ENCODE results near the gene GUK1.

The GUK1 gene

GRCh38 chr1:228104526-228105269 is 35.4 kb upstream of the GUK1 start:
- DNase-seq, result no peak

DNA sequence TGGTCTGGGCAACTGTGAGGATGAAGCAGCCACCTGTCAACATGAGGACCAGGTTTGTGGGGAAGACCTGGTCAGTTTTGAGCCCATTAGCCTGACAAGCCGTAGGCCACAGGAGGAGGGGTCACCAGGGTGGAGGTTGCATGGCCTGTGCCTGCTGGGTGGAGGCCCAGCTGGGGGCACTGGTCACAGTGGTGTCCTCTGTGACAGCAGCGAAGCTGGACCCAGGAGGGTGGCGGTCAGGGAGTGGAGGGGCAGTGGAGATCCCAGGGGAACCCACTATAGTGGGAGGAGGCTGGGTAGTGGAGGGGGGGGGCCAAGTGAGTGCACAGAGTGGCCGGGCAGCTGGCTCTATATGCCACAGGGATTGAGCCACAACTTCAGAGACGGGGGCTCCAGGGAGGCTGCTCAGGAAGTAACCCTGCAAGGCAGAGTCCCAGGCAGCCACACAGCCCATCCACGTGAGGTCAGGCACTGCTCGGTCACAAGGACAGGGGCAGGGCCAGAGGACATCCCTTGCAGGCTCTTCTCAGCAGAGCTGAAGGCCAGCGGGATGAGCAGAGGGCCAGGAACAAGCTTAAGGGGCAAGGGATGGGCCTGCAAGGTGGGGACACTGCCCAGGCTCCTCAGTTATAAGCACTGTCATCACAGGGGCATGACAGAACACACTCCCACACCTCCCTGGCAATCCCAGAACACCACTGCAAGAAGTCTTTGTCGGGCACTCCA is 34.6 kb upstream of the GUK1 start:
- no peak for DNase-seq

GRCh38 chr1:228105996-228106799 is 33.9 kb upstream of the GUK1 start:
- no peak for DNase-seq

- no peak for DNase-seq
These were observed 33.4 kb upstream of the GUK1 start for GRCh38 chr1:228106800-228107054.

- DNase-seq, result no peak
These were observed 32.4 kb upstream of the GUK1 start for GRCh38 chr1:228107636-228108035.

- DNase-seq, result peak; percentile 67 to 87 (median 74)
These were observed 31.9 kb upstream of the GUK1 start for GRCh38 chr1:228108055-228108690.

GRCh38 chr1:228108742-228109072 is 31.4 kb upstream of the GUK1 start:
- no peak for DNase-seq

DNA sequence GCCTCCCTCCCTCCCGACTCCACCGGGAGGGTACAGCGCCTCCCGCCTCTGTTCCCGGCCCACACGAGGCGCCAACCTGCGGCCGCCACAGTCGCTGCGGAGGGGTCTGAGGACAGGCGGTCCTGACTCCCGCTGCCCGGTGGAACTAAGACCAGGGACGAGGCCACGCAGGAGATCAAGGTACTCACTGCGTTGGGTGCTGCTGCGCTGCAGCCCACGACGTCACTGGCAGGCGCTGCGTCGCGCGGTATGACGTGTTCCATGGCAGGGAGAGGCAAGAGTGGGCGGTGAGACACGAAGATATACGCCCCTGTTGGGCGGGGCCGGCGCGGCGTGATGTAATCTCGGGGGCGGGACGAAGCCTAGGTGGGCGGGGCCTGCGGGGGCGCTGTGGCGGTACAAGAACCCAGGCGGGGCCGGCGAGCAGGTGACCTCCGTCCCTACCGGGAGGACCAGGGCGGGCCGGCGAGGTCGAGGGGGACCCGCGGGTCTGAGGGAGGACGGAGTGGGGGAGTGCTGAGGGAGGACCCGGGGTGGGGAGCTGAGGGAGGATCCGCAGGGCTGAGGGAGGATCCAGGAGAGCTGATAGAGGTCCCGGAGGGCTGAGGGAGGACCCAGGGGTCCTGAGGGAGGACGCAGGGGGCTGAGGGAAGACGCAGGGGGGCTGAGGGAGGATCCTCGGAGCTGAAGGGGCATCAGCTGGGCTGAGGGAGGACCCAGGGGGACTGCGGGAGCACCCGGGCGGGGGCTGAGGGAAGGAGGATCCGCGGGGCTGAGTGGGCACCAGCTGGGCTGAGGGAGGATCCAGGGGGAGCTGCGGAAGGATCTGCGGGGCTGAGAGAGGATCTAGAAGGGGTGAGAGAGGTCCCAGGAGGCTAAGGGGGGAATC is 30.8 kb upstream of the GUK1 start, which contains the start of gene MRPL55:
Gene MRPL55, minus strand, starts transcription at position 227 of the 889 bp plus-strand sequence. CDS start 1,039 bp downstream, outside the sequence.
- DNase-seq, result peak; percentile 98 to 99 (median 99)

GRCh38 chr1:228109962-228110488 is 30.1 kb upstream of the GUK1 start:
- DNase-seq, result peak in 1 of 4 experiments; percentile 34

GRCh38 chr1:228110556-228110955 is 29.5 kb upstream of the GUK1 start:
- DNase-seq, result no peak

GRCh38 chr1:228111315-228111714 is 28.8 kb upstream of the GUK1 start:
- peak in 3 of 4 experiments; percentile 35 to 47 (median 39) for DNase-seq

DNA sequence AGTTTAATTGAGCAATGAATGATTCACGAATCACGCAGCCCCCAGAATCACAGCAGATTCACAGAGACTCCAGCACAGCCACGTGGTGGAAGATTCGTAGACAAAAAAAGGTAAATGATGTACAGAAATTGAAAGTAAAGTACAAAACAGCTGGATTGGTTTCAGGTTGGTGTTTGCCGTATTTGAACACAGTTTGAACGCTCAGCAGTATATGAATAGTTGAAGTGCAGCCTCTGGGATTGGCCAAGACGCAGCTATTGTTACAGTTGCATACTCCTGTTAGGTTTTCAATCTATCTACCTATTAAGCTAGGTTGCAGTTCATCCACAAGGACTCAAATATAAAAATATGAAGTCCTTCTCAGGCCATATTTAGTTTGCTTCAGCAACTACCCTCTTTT is 27.9 kb upstream of the GUK1 start:
- DNase-seq, result no peak

DNA sequence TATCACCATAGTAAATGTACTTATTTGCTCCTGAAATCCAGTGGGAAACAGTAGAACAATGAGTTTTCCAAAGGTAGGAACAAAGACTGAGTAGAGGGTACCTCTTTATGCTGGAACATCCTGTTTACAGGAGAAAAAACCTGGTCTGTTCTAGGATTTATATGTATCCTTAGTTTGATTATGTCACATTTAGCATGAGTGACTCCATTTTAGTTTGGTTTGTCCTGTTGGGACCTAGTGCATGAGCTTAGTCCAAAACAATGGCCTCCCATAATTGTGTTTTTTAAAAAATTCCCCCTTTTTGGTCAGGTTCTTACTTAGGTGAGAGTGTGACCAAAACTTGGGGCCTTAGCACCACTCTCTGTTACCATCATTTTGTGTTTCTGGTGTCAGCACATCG is 27.5 kb upstream of the GUK1 start:
- DNase-seq, result no peak

- DNase-seq, result no peak
These were observed 25.3 kb upstream of the GUK1 start for GRCh38 chr1:228114827-228115226.

DNA sequence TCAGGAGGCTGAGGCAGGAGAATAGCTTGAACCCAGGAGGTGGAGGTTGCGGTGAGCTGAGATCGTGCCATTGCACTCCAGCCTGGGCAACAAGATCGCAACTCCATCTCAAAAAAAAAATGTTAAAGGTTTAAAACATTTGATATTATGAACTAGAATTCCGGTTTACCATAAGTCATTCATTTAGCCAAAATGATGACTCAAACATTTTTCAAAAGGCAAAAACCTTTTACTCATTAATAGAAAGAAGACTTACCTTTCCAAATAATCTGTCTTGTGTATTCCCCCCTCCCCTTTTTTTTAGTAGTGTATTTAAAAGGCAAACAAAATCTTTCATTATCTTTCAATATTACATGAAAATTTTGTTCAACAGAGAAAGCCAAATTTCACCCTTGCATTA is 22.7 kb upstream of the GUK1 start:
- DNase-seq, result no peak

- no peak for DNase-seq
These were observed 22.0 kb upstream of the GUK1 start for GRCh38 chr1:228118040-228118439.

DNA sequence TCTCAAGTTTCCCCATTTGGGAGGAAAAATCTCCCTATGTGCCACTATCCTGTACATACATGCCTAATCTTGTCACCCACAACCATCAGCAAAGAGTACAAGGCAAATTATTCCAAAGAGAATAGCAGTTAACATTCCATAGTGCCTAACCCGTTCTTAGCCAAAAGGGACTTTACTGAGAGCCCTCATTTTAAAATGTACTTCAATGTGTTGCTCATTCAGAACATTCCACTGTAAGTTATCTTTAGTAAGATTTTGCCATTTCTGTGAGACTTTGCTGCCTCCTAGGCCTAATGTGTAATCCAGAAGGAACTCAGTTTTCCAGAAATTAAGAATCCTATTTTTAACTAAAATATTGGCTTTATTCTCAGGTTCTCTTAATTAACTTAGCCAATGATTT is 19.7 kb upstream of the GUK1 start:
- DNase-seq, result no peak

DNA sequence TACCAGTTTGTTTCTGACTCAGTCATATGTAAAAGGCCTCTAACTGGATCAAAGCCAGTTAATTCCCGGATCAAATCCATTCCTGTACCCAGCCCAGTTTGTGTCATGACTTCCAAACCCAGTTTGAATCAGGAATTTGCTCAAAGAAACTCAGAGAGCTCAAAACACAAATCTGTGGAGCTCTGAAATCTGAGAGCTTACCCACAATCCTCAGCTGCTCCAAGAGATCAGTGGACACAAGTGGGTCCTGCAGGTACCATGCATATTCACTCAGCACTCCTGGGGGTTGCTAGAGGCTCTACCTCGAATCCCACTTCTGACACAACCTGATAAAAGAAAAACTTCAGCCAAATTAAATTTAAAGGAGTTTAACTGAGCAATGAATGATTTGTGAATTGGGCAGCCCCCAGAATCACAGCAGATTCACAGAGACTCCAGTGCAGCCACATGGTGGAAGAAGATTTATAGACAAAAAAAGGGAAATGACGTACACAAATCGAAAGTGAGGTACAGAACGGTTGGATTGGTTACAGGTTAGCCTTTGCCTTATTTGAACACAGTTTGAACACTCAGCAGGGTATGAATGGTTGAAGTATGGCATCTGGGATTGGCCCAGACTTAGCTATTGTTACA is 19.1 kb upstream of the GUK1 start:
- no peak for DNase-seq

DNA sequence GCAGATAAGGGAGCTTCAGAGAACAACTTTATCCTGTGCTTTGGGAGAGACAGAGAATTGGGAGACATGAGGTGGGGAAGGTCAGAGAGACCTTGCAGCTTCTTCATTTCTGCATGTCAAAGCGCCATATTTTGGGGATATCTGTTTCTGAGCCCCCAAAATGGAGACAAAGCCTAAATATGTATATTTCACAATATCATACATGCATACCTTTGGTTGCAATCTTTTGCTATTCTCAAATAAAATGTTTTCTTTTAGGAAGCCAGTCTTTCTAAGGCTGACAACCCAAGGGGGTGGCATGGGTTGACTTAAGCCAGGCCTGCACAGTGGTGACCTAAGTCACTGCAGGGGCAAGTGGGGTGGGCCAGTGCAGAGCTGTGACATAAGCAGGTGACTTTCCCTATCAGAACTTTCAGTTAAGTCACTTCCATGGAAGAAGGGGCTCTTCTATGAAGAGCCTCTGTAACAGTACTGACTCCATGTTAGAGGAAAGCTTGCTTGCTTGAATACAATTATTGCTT is 17.1 kb upstream of the GUK1 start:
- DNase-seq, result no peak

- no peak for DNase-seq
These were observed 16.6 kb upstream of the GUK1 start for GRCh38 chr1:228123505-228123904.

DNA sequence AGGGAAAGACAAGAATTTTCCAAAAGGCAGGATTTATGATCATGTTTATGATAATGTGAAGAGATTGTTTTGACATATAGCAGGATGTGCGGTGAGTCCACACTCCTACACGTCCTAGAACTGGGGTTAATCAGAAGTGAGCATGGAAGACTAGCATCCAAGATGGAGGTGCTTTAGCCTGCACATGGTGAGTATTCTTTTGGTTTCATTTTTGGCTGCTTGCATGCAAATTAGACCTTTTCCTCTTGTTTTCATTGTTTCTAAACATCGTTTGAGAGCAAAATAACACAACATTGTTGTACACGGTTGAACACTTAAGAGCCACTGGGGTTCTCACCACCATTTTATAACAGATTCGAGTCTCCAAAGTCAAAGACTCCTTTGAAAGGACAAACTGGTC is 14.9 kb upstream of the GUK1 start:
- no peak for DNase-seq

All from suppressor macrophage (primary cell).